DOHH2 (cell line): ENCODE results near the gene UBASH3B.

ENCODE experiments used
- CTCF ChIP-seq: fragments of 200-600 bp; sonication (generic); IDR thresholded peaks from one replicate; pipeline ENCODE4 v1.5.1; 2014; ENCODE audit warnings: antibody characterized with exemption, mild to moderate bottlenecking, low read depth, low read length; ENCODE audit not compliant: poor library complexity, severe bottlenecking
- EZH2phosphoT487 ChIP-seq: fragments of 200-600 bp; sonication (generic); IDR thresholded peaks from 2 replicates; pipeline ENCODE4 v1.6.1; 2017; ENCODE audit warnings: borderline replicate concordance, mild to moderate bottlenecking, antibody characterized with exemption, low read length, moderate library complexity, mixed read lengths

GRCh38 chr11:122797651-122798050 is 142.1 kb downstream of the UBASH3B start:
- no peak for TF ChIP-seq CTCF
- TF ChIP-seq EZH2phosphoT487, result no peak
